Ecto neural progenitor cell (in vitro differentiated cells): Measurements from ENCODE around the gene HNRNPM.
"Not testable (repeated sequence)": the region's sequence is repeated elsewhere in the genome, so short reads cannot be mapped to it uniquely, and the experiment has no call there.

Experiments used
- DNase-seq: peaks from one replicate; pipeline ENCODE4 v3.0.0-alpha.2; 2018; ENCODE audit warnings: low spot score

The HNRNPM gene

DNA sequence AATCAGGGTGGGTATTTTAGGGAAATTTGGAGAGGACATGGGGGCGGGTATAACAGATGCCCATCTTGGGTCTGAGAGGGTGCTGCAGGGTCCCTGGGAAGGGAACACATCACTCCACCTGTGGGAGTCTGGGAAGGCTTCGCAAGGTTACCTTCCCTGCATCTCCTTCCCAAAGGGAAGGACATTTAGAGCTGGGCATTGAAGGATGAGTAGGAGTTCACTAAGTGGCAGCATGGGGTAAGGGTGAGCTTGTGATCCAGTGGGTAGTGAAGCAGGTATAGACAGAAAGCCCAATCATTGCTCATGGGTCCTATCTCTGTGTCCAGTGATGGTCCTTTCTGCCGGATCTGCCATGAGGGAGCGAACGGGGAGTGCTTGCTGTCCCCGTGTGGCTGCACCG lies 18.5 kb upstream of the HNRNPM start:
- no peak for DNase-seq

DNA sequence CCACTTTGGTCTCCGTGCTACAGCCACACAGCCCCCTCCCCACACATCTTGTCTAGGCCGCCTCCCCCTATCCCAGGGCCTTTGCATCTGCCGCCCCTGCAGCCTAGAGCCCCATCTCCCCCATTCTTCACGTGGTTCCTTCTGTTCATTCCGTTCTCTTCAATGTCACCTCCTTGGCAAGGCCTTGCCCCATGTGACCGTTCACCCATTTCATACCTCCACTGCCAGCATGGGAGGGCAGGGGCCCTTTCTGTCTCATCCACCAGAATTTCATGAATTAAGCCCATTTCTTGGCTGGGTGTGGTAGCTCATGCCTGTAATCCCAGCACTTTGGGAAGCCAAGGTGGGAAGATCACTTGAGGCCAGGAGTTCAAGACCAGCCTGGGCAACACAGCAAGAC lies 15.7 kb upstream of the HNRNPM start:
- no peak for DNase-seq

DNA sequence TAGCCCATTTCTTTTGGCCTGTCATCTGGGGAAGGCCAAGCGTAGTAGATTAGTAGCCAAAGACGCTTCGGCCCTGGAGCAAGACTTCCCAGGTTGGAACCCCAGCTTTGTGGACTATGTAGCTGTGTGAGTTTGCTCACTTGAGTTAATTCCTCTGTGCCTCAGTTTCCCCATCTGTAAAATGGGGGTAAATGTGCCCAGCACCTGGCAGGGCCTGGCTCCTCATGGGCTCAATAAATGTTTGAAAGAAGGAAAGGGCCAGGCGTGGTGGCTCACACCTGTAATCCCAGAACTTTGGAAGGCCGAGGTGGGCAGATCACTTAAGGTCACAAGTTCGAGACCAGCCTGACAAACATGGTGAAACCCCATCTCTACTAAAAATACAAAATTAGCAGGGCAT lies 14.9 kb upstream of the HNRNPM start:
- DNase-seq, result no peak

DNA sequence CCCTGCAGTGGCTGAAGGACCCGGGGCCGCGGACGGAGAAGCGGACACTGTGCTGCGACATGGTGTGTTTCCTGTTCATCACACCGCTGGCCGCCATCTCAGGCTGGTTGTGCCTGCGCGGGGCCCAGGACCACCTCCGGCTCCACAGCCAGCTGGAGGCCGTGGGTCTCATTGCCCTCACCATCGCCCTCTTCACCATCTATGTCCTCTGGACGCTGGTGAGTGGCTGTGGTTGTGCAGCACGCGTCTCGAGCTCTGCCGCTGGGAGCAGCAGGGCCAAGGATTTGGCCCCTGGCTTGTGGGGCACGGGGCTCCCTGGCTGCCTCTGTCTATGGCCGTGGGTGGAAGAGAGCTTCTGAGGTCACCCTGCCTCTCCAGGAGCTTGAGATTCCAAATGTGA lies 14.1 kb upstream of the HNRNPM start:
- DNase-seq, result no peak

DNA sequence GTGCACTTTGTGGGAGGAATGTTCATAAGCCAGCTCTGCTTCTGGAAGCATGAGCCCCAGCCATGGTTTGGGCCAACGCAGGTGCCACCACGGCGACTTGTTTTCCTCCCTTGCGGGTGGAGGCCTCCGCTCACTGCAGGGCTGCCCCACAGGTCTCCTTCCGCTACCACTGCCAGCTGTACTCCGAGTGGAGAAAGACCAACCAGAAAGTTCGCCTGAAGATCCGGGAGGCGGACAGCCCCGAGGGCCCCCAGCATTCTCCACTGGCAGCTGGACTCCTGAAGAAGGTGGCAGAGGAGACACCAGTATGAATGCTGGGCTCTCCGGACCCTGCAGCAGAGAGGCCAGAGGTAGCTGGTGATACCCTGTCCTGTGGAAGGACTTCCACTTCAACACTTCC lies 6.5 kb upstream of the HNRNPM start:
- DNase-seq, result no peak

DNA sequence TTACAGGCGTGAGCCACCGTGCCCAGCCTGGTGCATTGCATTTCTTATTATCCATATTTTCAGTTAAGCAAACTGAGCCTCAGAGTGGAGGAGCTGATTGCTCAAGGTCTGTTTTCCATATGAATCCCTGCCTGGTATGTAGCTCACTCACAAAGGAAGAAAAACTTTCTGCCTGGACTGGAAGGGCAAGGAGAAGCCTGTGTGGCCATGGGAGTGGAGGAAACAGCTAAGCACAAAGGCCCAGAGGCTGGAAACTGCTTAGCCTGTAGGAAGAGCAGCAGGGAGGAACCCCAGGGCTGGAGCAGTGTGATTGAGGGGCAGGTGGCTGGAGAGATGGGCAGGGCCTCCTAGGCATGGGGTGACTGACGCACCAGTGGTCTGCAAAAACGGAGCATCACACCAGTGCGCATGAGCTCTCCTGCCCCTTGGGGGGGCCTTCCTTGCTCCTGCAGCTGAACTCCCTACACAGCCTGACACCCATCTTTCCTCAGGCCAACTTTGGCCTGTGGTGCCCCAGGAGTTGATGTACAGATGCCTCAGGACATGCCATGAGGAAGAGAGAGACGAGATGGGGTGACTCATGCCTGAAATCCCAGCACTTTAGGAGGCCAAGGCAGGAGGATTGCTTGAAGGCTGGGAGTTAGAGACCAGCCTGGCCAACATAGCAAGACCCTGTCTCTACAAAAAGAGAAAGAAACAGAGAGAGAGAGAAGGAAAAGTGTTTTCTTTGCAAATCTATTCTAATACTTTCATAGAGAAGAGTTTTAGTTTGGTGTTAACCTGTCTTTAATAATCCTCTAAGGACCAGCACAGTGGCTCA lies 2.8 kb upstream of the HNRNPM start:
- no peak for DNase-seq

DNA sequence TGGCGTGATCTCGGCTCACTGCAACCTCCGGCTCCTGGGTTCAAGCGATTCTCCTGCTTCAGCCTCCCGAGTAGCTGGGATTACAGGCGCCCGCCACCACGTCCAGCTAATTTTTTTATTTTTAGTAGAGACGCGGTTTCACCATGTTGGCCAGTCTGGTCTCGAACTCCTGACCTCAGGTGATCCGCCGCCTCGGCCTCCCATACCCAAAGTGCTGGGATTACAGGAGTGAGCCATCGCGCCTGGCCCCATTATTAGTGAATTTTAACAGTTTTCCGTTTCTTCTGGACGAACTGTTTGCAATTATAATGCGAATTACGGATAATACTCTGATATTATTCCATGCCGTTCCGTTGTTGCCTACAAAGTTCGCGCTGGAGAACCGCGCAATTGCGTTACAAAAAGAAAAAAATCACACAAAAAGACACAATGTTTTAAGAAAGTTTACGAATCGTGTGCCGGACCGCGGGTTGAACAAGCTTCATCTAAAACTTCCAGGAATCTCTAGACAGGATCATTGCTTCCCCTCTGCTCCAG lies 567 bp upstream of the HNRNPM start:
- not testable (repeated sequence) for DNase-seq

DNA sequence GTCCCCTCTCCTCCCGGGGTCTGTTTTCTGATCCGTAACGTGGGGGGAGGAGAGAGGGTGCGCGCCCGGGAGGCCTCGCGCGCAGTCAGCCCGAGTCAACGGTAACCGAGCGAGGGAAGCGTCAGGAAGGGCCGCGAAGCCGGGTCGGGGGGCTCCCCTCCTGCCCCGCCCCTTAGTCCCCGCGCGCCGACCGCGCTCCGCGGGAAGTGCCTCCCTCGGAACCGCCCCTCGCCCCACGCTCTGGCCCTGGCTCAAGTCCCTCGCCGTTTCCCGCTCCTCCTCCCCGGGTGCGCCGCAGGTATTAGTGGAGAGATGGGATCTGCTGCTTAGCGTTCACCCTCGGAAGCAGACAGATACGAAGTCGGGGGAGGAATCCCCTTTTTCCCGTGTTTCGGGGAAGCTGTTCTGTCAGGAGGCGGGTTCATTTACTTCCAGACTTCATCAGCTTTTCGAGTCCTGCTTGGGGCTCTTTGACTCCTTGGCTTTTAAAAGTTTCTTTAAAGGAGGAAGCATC lies 770 bp downstream of the HNRNPM start:
- peak; percentile 69 for DNase-seq

DNA sequence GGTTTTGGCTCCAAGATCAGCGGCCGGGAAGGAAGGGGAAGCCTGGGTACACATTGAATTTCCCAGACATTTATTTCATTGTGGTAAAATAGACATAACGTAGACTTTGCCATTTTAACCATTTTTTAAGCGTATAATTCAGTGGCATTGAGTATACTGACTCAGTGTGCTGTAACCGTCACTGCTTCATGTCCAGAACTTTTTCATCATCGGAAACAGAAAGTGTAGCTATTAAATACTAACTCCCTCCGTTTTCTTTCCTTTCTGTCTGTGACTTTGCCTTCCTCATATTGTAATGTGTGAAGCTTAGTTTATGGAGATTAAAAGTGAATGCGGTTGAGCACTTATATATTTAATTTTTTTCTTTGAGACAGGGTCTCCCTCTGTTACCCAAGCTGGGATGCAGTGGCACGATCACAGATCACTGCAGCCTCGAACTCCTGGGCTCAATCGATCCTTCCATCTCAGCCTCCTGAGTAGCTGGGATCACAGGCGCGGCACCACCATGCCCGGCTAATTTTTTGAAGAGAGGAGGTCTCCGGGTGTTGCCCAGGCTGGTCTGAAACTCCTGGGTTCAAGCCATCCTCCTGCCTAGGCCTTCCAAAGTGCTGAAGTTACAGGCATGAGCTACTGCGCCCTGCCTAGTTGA lies 1.4 kb downstream of the HNRNPM start:
- DNase-seq, result no peak

DNA sequence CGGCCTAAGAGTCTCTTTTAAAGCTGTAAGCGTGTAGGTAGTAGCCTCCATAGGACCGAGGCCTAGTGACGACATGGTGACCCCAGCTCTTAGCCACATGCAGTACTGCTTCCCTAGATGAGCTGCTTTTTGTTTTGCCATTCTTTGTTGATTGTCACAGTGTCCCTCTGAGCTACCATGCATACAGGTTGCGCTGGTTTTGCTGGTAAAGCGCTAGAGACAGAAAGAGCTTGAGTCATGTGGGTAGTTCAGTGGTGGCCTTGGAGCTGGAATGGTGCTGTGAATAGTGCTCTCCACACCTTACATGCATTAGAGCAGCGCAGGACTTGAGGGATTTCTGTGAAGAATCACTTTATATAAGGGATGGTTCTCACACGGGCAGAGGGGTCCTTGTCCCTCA lies 5.1 kb downstream of the HNRNPM start:
- no peak for DNase-seq

DNA sequence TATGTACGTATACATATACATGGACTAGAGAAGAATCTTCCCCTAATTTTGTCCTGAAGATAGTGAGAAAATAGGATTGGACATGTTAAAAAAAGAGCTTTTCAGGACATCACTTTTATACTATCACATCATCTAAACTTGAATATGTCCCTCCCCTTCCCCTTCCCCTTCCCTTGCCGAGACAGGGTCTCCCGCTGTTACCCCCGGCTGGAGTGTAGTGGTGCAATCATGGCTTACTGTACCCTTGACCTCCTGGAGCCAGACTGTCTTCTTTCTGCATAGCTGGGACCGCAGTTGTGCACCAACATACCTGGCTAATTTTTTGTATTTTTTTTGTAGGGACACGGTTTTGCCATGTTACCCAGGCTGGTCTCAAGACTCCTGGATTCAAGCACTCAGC lies 6.6 kb downstream of the HNRNPM start:
- DNase-seq, result no peak

DNA sequence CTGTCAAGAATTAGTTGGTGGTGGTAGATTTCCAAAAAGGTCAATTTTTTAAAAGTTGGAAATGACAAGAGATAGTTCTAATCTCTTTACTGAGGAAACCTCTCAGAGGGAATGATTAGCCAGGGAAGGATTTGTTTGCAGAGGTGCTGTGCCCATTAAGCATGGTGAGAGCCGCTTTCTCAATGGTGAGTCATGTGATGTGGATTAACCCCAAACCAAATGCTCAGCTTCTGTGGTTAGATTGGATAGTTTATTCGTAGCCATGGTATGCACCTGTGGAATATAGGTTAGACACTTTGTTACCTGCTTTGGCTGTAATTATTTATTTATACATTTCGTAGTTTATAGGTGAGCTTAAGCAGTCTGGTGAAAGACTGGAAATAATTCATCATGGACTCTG lies 7.1 kb downstream of the HNRNPM start:
- no peak for DNase-seq

DNA sequence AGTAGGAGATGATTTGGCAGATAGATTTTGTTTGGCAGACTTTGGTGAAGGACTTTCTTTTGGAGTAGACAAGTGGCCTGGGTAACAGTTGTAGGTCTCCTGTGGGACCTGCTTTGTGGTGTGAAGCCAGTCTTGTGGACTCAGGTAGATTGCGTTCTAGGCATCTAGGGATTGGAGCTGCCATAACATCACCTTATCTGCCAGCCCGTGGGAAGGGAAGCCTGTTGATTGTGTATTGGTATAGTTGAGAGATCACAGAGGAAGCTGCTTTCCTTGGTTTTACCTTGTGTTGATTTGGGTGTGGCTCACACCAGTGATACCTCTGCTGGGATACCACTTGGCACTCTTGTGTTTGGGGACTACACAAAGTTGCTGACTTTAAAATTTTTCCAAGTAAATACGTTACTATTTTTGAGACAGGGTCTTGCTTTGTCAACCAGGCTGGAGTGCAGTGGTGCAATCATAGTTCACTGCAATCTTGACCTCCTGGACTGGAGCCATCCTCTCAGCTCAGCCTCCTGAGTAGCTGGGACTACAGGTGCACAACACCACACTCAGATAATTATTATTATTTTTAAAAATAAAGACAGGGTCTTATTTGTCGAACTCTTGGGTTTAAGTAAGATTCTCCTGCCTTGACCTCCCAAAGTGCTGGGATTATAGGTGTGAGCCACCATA lies 7.8 kb downstream of the HNRNPM start:
- DNase-seq, result no peak

DNA sequence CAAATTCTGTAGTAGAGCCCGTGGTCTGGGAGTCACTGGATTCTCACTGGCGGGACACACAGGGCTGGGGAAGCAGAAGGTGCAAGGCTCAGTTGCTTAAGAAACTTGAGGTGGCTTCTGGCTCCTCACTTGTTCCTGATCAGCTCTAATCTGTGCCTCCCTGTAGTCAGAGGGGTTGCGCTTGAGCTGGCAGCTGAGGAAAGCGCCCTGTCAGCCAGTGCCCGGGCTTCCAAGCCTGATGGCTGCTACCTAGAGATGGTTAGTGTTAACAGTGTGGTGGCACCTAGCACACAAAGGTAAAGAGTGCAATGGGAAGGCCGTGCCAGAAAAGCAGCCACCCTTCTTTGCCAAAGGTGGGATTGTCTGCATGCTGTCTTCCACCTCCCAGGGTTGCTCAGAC lies 8.8 kb downstream of the HNRNPM start:
- DNase-seq, result no peak

DNA sequence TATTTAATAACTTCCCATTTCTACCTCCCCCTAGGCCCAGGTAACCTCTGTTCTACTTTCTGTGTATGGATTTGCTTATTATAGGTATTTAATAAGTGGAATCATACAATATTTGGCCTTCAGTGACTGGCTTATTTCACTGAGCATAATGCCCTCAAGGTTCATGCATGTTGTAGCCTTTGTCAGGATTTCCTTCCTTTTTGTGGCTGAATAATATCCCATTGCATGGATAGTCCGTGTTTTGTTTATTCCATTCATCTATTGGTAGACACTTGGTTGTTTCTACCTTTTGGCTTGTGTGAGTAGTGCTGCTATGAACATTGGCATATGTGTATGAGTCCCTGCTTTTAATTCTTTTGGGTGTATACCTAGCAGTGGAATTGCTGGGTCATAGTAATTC lies 9.4 kb downstream of the HNRNPM start:
- DNase-seq, result no peak

DNA sequence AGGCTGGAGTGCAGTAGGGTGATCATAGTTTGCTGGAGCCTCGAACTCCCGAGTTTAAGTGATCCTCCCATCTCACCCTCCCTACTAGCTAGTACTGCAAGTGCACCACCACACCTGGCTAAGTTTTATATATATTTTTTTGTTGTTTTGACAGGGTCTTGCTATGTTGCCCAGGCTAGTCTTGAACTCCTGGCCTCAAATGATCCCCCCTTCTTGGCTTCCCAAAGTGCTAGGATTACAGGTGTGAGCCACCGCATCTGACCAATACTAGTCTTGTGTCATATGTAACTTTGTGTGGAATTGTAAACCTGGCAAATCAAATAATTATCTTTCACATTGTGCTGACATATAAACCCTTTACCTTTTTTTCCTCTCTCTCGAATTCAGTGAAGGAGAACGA lies 10.2 kb downstream of the HNRNPM start:
- DNase-seq, result no peak

DNA sequence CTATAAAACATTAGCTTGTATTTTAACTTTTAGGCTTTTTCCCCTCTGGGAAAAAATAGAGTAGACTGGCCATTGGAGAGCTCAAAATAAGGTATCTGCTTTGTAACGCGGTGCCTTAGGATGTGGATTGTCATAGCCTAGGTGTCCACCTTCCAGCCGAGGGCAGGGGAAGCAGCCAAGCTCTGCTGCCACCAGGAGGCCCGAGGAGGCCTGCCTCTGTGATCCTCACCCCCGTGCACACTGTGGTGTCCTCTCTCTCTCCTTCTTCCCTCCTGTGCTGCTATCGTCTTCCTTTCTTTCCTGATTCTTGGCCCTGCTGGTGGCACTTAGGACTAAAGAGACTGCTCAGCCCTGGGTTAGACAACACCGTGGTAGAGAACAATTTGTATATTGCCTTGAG lies 11.3 kb downstream of the HNRNPM start:
- DNase-seq, result no peak

DNA sequence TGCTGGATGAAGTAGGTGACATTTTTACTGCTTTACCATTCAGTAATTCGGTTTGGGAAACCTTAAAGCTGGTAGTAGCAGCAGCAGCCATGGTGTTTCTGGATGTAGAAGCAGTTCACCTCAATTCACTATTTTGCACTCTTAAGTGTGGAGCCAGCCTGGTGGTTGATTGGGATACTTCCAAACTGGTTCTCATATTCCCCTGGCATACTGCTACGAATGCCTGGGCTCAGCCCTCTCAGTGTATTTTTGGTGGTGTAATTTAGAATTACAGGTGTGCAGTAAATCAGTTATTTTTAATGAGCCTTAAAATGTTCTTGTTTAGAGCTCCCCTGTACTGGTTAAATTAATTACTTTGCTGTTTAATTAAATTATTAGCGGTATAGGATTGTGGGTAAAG lies 12.4 kb downstream of the HNRNPM start:
- no peak for DNase-seq

DNA sequence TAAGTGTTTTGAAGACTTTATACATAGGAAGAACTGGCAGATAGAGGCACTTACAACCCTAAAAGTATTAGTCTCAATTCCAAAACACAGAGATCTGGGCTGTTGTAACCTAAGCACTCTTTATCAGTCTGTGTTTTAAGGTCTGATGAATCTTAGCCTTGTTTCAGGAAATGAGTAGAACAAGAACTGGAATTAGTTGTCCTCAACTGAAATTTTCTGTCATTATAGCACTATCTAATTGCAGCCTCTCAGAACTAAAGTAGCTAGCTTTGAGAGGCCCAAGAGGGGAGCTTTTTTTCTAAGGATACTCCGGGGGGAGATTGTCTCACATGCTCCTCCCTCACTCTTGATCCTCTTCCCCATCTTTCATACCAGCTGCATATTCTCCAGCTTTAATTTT lies 13.1 kb downstream of the HNRNPM start:
- DNase-seq, result no peak

DNA sequence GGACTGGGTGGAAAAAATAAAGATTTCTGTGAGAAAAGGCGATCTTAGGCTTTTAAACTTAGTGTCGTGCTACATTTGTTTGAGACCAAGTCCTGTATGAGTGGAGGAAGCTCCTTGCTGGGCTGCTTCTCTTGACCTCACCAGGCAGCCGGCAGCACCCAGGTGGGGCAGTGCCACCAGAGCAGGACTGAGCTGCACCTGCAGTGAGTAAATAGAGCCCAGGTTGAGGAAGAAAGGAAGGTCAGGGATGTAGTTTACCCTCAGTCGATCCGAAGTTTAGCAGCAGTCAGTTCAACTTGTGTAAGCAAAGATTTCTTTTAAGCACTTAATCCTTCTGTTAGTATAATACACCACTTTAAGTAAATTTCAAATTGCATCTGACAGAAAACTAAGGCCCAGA lies 13.6 kb downstream of the HNRNPM start:
- no peak for DNase-seq

DNA sequence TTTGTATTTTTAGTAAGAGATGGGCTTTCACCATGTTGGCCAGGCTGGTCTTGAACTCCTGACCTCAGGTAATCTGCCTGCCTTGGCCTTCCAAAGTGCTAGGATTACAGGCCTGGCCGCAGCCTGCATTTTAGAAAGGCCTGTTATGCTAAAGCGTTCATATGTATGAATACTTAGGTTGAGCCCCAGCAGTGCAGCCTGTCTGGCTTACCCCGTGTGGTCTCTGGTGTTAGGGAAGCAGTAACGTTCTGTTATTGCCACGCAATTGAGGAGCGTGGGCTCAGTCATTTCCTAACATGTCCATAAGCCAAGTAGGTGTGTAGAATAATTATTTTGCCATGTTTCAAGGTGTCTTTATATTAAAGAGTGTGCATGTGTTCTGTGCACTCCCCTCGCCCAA lies 14.3 kb downstream of the HNRNPM start:
- no peak for DNase-seq

DNA sequence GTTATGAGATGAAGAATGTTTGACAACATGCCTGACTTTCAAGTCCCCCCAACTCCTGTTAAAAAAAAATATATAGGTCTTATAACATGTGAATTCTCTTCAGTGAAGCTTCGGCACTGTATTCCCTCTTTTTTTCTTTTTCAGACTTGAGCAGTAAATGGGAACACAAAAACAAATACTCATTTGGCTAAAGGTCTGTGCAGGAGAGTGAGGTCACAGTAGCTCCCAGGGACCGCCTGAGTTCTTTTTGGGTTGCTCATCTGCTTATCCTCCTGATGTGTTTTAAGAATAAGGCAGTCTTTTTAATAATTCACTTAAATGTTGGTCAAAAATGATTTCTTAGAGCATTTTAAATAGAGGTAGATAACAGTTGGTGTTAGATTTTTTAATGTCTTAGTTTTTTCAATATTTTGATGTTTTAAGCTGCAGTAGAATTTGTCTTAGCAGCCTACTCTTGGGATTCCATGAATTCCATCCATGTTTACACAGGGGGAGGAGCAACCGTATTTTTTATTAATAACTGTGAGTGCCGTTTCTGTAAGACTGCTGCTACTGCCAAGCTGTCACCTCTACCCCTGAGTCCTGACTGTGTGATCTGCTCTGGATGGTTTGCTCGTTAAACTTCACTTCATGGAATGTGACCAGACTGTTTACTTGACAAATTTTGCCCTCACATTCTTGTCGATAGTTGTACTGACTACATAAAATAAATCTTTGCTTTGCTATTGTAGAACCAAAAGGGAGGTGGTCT lies 14.9 kb downstream of the HNRNPM start:
- DNase-seq, result no peak
